PC-9 (cell line): ENCODE data around the gene AGAP1. TPM values are rescaled to one million over a fixed set of nuclear protein-coding genes. Genes with fewer than 3 reads are reported as not detected.

Experiments
- BruUV-seq: library from RNA; stranded (reverse); fragments of 400-500 nt; replicated peaks from 2 replicates; lab custom pipeline; 2021; lab: Mats Ljungman, UMichigan
- CTCF ChIA-PET: fragments of 300-600 bp; sonication (Branson Sonifier 250); formaldehyde crosslinking; loops from one replicate; lab custom pipeline; 2022; ENCODE audit warnings: antibody characterized with exemption; lab: Charles Lee
- POLR2A ChIA-PET: fragments of 300-600 bp; sonication (Branson Sonifier 250); formaldehyde crosslinking; loops from one replicate; lab custom pipeline; 2022; ENCODE audit warnings: antibody characterized with exemption; ENCODE audit not compliant: unreplicated experiment; lab: Charles Lee
- DNase-seq, 2 experiments: peaks; one replicate each; pipeline versions ENCODE4 v3.0.0 to v3.0.0-alpha.2; 2015 to 2022; ENCODE audit warnings: mixed read lengths in 1 of 2
- H2AFZ ChIP-seq: fragments of 200-600 bp; sonication (generic); 2 replicates; pipeline ENCODE4 v1.8.1; 2017; ENCODE audit warnings: antibody characterized with exemption
- H3F3A ChIP-seq: fragments of 200-600 bp; sonication (generic); 2 replicates; pipeline ENCODE4 v1.8.1; 2017; ENCODE audit warnings: antibody characterized with exemption, mild to moderate bottlenecking, low read depth; ENCODE audit not compliant: insufficient read depth
- H3K27ac ChIP-seq: fragments of 200-600 bp; sonication (generic); 2 replicates; pipeline ENCODE4 v1.6.1; 2016; ENCODE audit warnings: mixed run types
- H3K27me3 ChIP-seq: fragments of 200-600 bp; sonication (generic); 2 replicates; pipeline ENCODE4 v1.6.1; 2016; ENCODE audit warnings: low read depth, mixed run types; ENCODE audit not compliant: insufficient read depth
- H3K36me3 ChIP-seq: fragments of 200-600 bp; sonication (generic); 2 replicates; pipeline ENCODE4 v1.6.1; 2016; ENCODE audit warnings: low read depth, mixed run types
- H3K4me1 ChIP-seq: fragments of 200-600 bp; sonication (generic); replicated peaks from 2 replicates; pipeline ENCODE4 v1.6.1; 2016; ENCODE audit warnings: mixed run types; ENCODE audit not compliant: insufficient read depth
- H3K4me2 ChIP-seq: fragments of 200-600 bp; sonication (generic); 2 replicates; pipeline ENCODE4 v1.6.1; 2017; ENCODE audit warnings: mixed run types
- H3K4me3 ChIP-seq: fragments of 200-600 bp; sonication (generic); 2 replicates; pipeline ENCODE4 v1.6.1; 2016; ENCODE audit warnings: mixed run types
- H3K79me2 ChIP-seq: fragments of 200-600 bp; sonication (generic); 2 replicates; pipeline ENCODE4 v1.6.1; 2017; ENCODE audit warnings: low read depth, mixed run types
- H3K9me2 ChIP-seq: fragments of 200-600 bp; sonication (generic); 2 replicates; pipeline ENCODE4 v1.8.1; 2017; ENCODE audit warnings: mild to moderate bottlenecking; ENCODE audit not compliant: insufficient read depth
- H3K9me3 ChIP-seq: fragments of 200-600 bp; sonication (generic); 2 replicates; pipeline ENCODE4 v1.8.1; 2016; ENCODE audit warnings: low read depth; ENCODE audit not compliant: insufficient read depth
- H4K20me1 ChIP-seq: fragments of 200-600 bp; sonication (generic); 2 replicates; pipeline ENCODE4 v1.8.1; 2017; ENCODE audit not compliant: insufficient read depth
- CTCF ChIP-seq: fragments of 200-600 bp; sonication (generic); conservative IDR thresholded peaks from 2 replicates; pipeline ENCODE4 v1.6.1; 2017; ENCODE audit warnings: mixed run types, antibody characterized with exemption, mild to moderate bottlenecking, moderate library complexity
- EZH2 ChIP-seq: fragments of 200-600 bp; sonication (generic); IDR thresholded peaks from 2 replicates; pipeline ENCODE4 v1.8.0; 2017; ENCODE audit warnings: antibody characterized with exemption, low read depth
- intact Hi-C: fragments of 100-400 bp; cut with micrococcal nuclease; formaldehyde crosslinking; loops from one replicate; pipeline ENCODE4 v1.10.0; 2022; ENCODE audit not compliant: unreplicated experiment
- total RNA-seq: library from RNA; stranded (reverse); gene quantifications from 2 replicates; pipeline ENCODE4 v1.2.3, GENCODE V29; 2021

AGAP1 gene
- total RNA-seq, 1 experiment from 2014 or later, result 91.4 TPM

- TF ChIP-seq CTCF (no peak), EZH2 (no peak)
- H3K9me3 ChIP-seq, result no peaks in the 10 kb centered on the region
- no peak for DNase-seq
- H2AFZ ChIP-seq, result no peak overlapping the region
- intact Hi-C loops, result no loop called here
- H3K4me1 ChIP-seq, result no peaks in the 10 kb centered on the region
- H4K20me1 ChIP-seq, result peaks cover 79% of the 10 kb centered on the region
- no peak overlapping the region for H3K4me2 ChIP-seq
- no TSS peak for BruUV-seq
- H3F3A ChIP-seq, result no peaks in the 10 kb centered on the region
- peaks cover 92% of the 10 kb centered on the region for H3K79me2 ChIP-seq
- no peaks in the 10 kb centered on the region for H3K9me2 ChIP-seq
- POLR2A ChIA-PET, result no interaction called here
- CTCF ChIA-PET, result interaction anchor here (0.5 to 1.0 kb wide), 2 partner anchors 22 to 37 kb away, joined by 4 read pairs; no protein-coding TSS in a partner anchor
- no peaks in the 10 kb centered on the region for H3K27me3 ChIP-seq
- no peak overlapping the region for H3K4me3 ChIP-seq
- H3K27ac ChIP-seq, result no peak overlapping the region
- H3K36me3 ChIP-seq, result no peaks in the 10 kb centered on the region
These were observed 145.6 kb downstream of the AGAP1 start for GRCh38 chr2:235639428-235639773.

GRCh38 chr2:235639885-235640284, 146.0 kb downstream of the AGAP1 start:
- intact Hi-C loops, result no loop called here
- DNase-seq, result no peak
- ChIA-PET CTCF (no interaction called here), POLR2A (no interaction called here)
- Histone ChIP-seq H3K9me3 (no peaks in the 10 kb centered on the region), H3K4me2 (no peak overlapping the region), H2AFZ (no peak overlapping the region), H3K4me1 (no peaks in the 10 kb centered on the region), H3K79me2 (peaks cover 93% of the 10 kb centered on the region), H3K36me3 (no peaks in the 10 kb centered on the region), H3K27ac (no peak overlapping the region), H3F3A (no peaks in the 10 kb centered on the region), H3K27me3 (no peaks in the 10 kb centered on the region), H3K4me3 (no peak overlapping the region), H4K20me1 (peaks cover 79% of the 10 kb centered on the region), H3K9me2 (no peaks in the 10 kb centered on the region)
- BruUV-seq, result no TSS peak
- TF ChIP-seq CTCF (no peak), EZH2 (no peak)

- TF ChIP-seq CTCF (no peak), EZH2 (no peak)
- Histone ChIP-seq H4K20me1 (peaks cover 79% of the 10 kb centered on the region), H3K9me2 (no peaks in the 10 kb centered on the region), H2AFZ (no peak overlapping the region), H3K4me3 (no peak overlapping the region), H3F3A (no peaks in the 10 kb centered on the region), H3K79me2 (peaks cover 93% of the 10 kb centered on the region), H3K27me3 (no peaks in the 10 kb centered on the region), H3K4me1 (no peaks in the 10 kb centered on the region), H3K9me3 (no peaks in the 10 kb centered on the region), H3K27ac (no peak overlapping the region), H3K4me2 (no peak overlapping the region), H3K36me3 (no peaks in the 10 kb centered on the region)
- POLR2A ChIA-PET, result no interaction called here
- no peak for DNase-seq
- CTCF ChIA-PET, result no interaction called here
- BruUV-seq, result no TSS peak
- intact Hi-C loops, result no loop called here
These were observed 146.5 kb downstream of the AGAP1 start for GRCh38 chr2:235640377-235640776.
